PFSK-1 (cell line): Measurements from ENCODE around the gene RHBDD3.

Source experiments
- FOXP2 ChIP-seq: optimal IDR thresholded peaks from 2 replicates; pipeline ENCODE3; 2011; ENCODE audit warnings: borderline replicate concordance, control low read depth, inconsistent platforms; ENCODE audit not compliant: insufficient read depth; ENCODE audit errors: extremely low read length, extremely low read depth
- POLR2AphosphoS5 ChIP-seq: IDR thresholded peaks from 2 replicates; pipeline ENCODE4 v1.6.1; 2012; ENCODE audit warnings: low read depth, mild to moderate bottlenecking, control low read depth, low read length, moderate library complexity
- SIN3A ChIP-seq: IDR thresholded peaks from 2 replicates; pipeline ENCODE4 v1.6.1; 2012; ENCODE audit warnings: mild to moderate bottlenecking, low read length, moderate library complexity, borderline replicate concordance; ENCODE audit not compliant: insufficient read depth
- TAF1 ChIP-seq: IDR thresholded peaks from 2 replicates; pipeline ENCODE4 v1.6.1; 2012; ENCODE audit warnings: low read length, control low read depth, borderline replicate concordance; ENCODE audit not compliant: insufficient read depth
- TF ChIP-seq, protein P1 (sequence below), 2 experiments: IDR thresholded peaks; 2 replicates each; pipeline versions ENCODE4 v1.6.1 to v1.8.0; 2011 to 2012; ENCODE audit warnings: low read depth in 2 of 2, low read length in 2 of 2, control low read depth in 1 of 2, inconsistent platforms in 1 of 2, mild to moderate bottlenecking in 1 of 2, moderate library complexity in 1 of 2; ENCODE audit not compliant: insufficient read depth in 1 of 2

The RHBDD3 gene

DNA sequence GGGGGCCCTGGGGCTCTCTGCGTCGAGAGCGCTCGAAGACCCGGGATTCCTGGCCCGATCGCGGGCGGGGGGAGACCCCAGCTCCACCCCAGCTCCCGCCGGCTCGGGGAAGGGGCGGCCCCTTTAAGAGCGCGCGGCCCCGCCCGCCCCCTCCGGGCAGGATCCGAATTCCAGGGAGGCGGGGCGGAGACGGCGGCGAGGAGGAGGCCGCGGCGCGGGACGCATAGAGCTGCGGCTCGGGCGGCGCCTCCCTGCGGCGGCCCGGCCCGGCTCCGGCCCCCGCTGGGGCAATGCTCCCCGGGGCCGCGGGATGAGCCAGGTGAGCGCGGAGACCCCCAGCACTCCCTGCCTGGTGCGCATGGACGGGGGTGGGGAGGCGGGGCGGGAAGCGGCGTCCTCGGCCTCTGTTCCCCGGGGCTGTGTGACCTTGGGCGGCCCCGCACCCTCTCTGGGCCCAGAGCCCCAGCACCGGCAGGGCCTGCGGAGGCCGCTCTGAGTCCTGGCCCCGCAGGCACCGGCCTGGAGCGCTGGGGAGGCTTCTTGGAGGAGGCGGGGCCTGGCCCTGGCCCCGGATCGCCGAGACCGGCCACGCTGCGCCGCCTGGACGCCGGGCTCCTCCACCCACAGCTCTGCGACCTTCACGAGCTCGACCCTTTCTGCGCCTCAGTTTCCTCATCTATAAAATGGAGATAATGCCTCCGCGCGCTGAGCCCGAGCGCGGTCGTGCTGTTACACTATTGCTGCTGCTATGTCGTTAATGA, 39.2 kb upstream of the RHBDD3 start:
- TF ChIP-seq POLR2AphosphoS5, result no peak
- TF ChIP-seq TAF1, result no peak
- TF ChIP-seq SIN3A, result 0 out of 2 replicates have a peak, but pooled peaks have one; percentile 13
- TF ChIP-seq, protein P1, sequence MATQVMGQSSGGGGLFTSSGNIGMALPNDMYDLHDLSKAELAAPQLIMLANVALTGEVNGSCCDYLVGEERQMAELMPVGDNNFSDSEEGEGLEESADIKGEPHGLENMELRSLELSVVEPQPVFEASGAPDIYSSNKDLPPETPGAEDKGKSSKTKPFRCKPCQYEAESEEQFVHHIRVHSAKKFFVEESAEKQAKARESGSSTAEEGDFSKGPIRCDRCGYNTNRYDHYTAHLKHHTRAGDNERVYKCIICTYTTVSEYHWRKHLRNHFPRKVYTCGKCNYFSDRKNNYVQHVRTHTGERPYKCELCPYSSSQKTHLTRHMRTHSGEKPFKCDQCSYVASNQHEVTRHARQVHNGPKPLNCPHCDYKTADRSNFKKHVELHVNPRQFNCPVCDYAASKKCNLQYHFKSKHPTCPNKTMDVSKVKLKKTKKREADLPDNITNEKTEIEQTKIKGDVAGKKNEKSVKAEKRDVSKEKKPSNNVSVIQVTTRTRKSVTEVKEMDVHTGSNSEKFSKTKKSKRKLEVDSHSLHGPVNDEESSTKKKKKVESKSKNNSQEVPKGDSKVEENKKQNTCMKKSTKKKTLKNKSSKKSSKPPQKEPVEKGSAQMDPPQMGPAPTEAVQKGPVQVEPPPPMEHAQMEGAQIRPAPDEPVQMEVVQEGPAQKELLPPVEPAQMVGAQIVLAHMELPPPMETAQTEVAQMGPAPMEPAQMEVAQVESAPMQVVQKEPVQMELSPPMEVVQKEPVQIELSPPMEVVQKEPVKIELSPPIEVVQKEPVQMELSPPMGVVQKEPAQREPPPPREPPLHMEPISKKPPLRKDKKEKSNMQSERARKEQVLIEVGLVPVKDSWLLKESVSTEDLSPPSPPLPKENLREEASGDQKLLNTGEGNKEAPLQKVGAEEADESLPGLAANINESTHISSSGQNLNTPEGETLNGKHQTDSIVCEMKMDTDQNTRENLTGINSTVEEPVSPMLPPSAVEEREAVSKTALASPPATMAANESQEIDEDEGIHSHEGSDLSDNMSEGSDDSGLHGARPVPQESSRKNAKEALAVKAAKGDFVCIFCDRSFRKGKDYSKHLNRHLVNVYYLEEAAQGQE (IDR thresholded peaks at IDR 0.05; ENCODE audit: insufficient read depth in 1 of 2, low read depth in 2 of 2, low read length in 2 of 2), result no peak
- TF ChIP-seq FOXP2, result peak; percentile 34

DNA sequence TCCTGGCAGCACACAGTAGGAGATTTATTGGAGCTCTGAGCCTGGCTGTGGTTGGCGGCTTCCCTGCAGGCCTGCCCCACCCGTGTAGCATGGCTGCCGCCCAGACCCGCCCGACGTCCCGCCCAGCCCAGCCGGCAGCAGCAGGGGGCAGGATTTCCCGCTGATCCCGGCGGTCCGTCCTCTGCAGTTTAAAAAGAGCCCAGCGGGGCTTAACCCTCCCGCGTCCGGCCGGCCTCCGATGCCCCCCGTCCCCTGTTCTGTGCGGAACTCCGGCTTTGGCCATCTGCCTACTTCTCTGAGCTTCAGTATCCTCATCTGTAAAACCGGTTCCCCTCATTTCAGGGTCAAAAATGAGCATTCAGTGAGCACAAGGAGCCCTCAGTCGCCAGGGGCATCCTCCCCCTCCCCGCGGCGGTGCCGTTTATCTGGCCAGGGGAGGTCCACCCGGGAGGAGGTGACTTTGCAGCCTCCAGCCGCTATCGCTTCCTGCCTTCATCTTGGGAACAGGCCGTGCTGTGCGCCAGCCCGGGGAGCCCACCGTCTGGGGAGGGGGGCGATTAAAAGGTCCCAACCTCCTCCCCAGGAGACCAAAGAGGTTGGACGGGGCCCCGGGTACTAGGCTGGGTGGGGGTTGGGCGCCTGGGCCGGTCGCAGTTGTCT, 38.5 kb upstream of the RHBDD3 start, which contains the start of gene GAS2L1:
Gene GAS2L1 (plus strand): TSS at position 476 of the 660 bp plus-strand sequence. CDS start 1,456 bp downstream, outside the sequence.
- TF ChIP-seq POLR2AphosphoS5, result no peak
- peak; percentile 60; the same call in 1 of the 2 replicates for TF ChIP-seq SIN3A
- no peak for TF ChIP-seq TAF1
- TF ChIP-seq, protein P1 (IDR thresholded peaks at IDR 0.05; ENCODE audit: insufficient read depth in 1 of 2, low read depth in 2 of 2, low read length in 2 of 2), result no peak
- TF ChIP-seq FOXP2, result peak; percentile 47

DNA sequence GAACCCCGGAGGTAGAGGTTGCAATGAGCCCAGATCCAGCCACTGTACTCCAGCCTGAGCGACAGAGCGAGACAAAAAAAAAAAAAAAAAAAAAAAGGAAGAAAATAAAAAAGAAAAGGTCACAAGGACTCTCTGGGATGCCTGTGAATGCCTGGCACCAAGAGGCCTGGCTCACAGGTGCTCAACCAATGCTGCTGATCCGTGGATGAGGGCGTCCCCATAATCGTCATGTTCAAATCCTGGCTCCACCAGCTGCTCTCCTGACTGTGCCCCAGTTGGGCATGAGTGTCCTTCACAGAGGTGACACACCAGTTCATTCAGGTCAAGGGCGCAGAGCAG, 38.0 kb upstream of the RHBDD3 start:
- TF ChIP-seq, protein P1 (IDR thresholded peaks at IDR 0.05; ENCODE audit: insufficient read depth in 1 of 2, low read depth in 2 of 2, low read length in 2 of 2), result no peak

DNA sequence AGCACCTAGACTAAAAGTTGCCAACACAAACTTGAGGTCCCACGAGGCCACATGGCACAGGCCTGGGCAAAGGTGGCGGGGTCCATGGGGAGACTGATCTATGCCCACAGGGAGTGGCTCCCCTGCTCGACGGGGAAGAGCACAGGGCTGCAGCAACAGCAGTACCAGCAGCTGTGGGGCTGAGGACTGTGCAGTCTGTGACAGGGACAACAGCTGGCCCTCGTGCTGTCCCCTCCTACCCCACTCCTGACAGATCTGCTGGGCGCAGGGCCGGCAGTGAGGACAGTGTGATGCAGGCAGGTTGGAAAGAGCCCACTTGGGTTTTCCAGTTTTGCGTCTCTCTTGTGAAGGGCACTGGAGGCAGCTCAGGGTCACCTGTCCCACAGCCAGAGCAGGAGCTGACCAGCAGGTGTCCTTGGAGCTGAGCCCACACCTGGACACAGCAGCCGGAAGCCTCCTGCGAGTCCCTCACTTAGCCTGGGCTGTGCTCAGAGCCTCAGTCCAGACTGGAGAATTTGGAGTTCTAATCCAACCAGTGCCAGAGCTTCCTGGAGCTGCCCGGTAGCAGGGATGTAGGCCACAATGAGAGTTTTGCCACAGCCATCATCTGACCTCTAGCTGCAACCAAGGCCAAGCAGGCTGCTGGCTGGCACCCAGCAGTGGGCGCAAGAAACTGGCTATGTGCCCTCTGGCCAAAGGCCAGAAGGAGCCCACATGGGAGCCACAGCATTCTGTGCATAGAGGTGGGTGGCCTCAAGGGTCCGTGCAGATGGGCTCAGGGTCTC, 35.1 kb upstream of the RHBDD3 start:
- TF ChIP-seq POLR2AphosphoS5 (no peak), FOXP2 (no peak), TAF1 (no peak), SIN3A (no peak)
- TF ChIP-seq, protein P1 (IDR thresholded peaks at IDR 0.05; ENCODE audit: insufficient read depth in 1 of 2, low read depth in 2 of 2, low read length in 2 of 2), result no peak
